A673 (cell line): Measurements from ENCODE around the gene SOBP.

Source experiments
- CTCF ChIP-seq: fragments of 300-800, 200-600 bp; sonication (generic); conservative IDR thresholded peaks from 2 replicates; pipeline ENCODE4 v1.5.1; 2017; ENCODE audit warnings: low read depth, mild to moderate bottlenecking, antibody characterized with exemption, low read length, moderate library complexity, mixed read lengths
- EZH2 ChIP-seq: fragments of 200-600 bp; sonication (generic); IDR thresholded peaks from 2 replicates; pipeline ENCODE4 v1.6.1; 2017; ENCODE audit warnings: borderline replicate concordance, low read depth, mild to moderate bottlenecking, mixed read lengths, antibody characterized with exemption, low read length; ENCODE audit not compliant: poor library complexity, severe bottlenecking

DNA sequence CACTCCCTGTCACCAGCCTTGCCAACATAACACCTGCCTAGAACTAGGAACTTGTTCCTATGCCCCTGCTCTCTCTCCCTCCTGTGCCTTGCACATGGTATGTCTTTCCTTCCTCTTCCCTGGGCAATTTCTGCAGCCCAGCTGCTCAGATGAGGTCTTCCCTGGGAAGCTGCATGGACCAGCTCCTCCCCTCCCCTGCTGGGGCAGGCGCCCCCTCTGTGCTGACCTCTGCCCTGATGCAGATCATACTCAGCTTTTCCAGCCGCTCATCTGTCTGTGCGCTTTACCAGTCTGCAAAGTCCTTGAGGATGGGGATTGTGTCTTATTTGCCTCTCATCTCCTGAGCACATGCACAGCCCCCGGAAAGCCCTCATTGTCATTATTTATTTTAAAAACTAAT lies 172.4 kb downstream of the SOBP start:
- TF ChIP-seq CTCF (no peak), EZH2 (no peak)
